Glomerular endothelial cell (primary cell): ENCODE data around the gene EPB41L4A. TPM values are rescaled to one million over a fixed set of nuclear protein-coding genes. Genes with fewer than 3 reads are reported as not detected.
"Not testable (repeated sequence)": the region's sequence is repeated elsewhere in the genome, so short reads cannot be mapped to it uniquely, and the experiment has no call there.

Source experiments
- DNase-seq: peaks from one replicate; pipeline ENCODE4 v3.0.0-alpha.2; 2011; ENCODE audit warnings: low read depth, low spot score; ENCODE audit errors: extremely low read depth
- total RNA-seq: library from RNA; depleted of rRNA; stranded (reverse); fragments of >200 nt; gene quantifications from 2 replicates; pipeline ENCODE4 v1.2.3, GENCODE V29; 2015

Gene EPB41L4A
- total RNA-seq, 1 donor from 2014 or later, result 33.8 TPM

- DNase-seq, result no peak
These were observed 155.6 kb downstream of the EPB41L4A start for GRCh38 chr5:112263469-112263868.

- DNase-seq, result no peak
These were observed 160.5 kb downstream of the EPB41L4A start for GRCh38 chr5:112258571-112258970.

GRCh38 chr5:112257976-112258375 is 161.1 kb downstream of the EPB41L4A start:
- no peak for DNase-seq

DNA sequence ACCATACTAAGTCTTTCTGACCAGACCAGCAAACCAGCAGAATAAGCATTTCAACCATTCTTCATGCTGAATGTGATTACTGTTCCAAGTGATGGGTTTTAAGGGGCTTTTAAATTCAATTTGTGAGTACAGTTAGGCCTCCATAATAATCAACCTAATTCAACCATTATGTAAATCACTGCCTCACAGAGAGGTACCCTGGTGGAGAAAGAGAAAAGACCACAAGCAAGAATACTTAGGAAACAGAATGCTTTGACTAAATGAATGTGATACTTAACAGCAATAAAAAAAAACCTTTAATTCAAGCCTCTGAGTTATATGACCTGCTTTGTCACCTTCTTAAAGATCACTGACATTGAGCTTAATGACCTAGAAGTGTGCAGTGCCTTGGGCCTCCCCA is 162.1 kb downstream of the EPB41L4A start:
- no peak for DNase-seq

DNA sequence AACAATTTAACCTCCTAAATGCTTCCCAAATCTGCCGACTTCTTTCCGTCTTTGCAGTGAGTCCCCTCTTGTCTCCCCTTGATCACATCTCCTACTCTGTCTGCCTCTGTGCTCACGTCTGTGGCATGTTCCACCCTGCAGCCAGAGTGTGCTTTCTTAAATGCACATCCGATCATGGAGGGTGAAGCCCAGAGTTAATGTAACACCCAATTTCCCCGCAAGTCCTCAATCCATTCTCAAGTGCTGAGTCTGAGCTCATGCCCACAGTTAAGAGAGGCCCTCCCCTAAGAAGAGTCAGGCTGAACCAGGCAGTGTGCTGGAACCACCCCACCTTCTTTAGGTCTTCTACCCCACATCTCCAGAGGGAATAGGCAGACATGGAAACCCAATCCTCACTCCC is 164.8 kb downstream of the EPB41L4A start:
- DNase-seq, result no peak

DNA sequence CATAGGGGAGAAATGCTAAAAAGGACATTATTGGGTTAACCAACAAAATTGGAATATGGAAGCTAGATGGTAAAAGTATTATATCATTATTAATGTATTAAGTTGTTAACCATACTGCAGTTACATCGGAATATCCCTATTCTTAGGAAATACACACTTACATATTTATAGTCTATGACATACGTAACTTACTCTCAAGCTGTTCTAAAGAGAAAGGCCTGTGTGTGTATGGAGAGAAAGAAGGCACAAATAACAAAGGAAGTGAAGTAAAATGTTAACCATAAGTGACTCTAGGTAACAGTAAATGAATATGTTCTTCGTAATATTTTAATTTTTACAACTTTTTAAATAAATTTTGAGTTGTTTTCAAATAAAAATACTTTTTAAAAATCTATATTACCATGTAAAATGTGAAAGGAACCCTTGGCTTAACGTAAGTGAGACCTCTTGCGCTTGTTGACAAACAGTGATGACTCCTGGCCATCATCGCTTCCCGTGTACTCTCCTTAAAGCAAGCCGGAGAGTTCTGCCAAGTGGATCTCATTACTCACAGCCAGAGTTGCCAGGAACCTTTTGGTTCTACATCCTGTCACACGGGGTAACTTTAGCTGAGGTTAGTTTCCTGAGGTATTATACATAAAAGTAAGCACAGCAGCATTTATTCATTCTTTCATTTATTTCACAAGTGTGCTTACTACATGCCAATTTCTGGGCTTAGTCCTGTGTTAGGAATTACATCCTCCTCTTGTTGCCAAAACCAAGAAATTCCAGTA is 165.4 kb downstream of the EPB41L4A start:
- peak; percentile 60 for DNase-seq

DNA sequence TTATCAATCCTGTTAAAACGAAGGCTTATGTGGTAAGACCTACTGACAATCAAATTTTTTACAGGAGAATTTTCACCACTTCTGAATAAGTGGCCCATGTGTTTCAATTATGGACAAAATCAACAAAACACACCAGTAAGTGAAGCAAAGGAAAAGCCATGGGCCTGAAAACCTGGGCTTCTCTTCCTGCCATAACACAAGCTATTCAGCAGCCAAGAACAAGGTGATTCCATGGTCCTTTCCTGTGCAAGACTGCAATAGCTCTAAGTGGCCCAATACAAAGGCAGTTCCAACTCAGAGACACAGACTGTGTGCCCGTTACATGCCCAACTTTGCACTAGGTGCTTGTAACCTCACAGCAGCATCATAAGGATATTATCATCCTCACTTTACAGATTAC is 168.5 kb downstream of the EPB41L4A start:
- no peak for DNase-seq

- no peak for DNase-seq
These were observed 170.5 kb downstream of the EPB41L4A start for GRCh38 chr5:112248623-112249022.

DNA sequence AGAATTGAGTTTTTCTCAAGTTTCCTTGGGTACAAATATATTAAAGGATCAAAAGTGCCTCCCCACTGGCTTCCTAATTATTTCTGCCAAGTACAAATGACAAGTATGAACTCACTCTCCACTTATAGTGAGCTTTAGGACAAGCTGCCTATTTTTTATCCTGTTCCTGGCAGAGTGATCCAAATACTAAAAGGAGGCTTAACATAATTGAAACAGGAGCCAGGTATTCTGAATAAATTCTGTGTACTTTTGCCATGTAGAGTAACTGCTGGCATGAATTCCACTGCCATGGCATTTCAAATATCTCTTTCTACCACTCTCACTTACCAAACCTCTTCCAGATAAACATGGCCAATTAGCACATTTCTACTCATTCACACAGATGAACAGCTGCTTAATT is 171.1 kb downstream of the EPB41L4A start:
- DNase-seq, result no peak

GRCh38 chr5:112245656-112246055 is 173.4 kb downstream of the EPB41L4A start:
- DNase-seq, result no peak

DNA sequence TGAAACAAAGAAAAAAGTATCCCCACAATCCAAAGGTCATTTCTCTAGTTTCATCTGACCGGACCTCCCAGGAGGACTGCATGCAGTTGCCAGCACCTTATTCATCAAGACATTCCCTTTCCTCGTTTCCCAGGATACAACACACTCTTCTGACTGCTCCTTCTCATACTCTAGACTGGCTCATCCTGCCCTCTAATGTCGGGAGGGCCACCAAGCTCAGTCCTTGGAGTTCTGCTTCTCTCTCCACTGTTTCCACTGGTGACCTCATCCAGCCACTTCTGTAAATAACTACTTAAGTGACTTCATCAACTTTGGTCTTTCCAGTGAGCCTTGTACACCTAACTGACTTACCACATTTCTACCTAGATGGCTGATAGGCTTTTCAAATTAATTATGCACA is 179.1 kb downstream of the EPB41L4A start:
- no peak for DNase-seq

GRCh38 chr5:112238473-112238872 is 180.6 kb downstream of the EPB41L4A start:
- DNase-seq, result no peak

DNA sequence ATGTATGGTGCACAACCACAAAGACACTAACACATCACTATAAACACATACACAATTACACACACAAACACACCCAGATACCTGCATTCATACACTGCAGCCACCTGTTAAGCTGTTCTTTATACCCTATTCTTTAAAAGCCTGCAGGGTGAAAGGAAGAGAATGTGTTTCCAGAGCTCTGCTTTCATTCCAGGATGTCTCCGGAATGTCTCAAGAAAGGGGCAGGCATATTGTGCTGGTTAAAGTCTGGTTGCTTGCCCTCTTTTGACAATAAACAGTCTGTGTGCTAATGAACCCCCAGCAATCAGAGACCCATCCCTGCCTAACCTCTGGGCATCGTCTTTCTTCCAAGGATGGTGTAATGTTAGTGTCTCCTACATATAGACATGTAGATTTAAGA is 181.6 kb downstream of the EPB41L4A start:
- DNase-seq, result no peak

GRCh38 chr5:112234000-112234399 is 185.1 kb downstream of the EPB41L4A start:
- no peak for DNase-seq

GRCh38 chr5:112232667-112233066 is 186.4 kb downstream of the EPB41L4A start:
- no peak for DNase-seq

- DNase-seq, result no peak
These were observed 188.5 kb downstream of the EPB41L4A start for GRCh38 chr5:112230606-112231005.

DNA sequence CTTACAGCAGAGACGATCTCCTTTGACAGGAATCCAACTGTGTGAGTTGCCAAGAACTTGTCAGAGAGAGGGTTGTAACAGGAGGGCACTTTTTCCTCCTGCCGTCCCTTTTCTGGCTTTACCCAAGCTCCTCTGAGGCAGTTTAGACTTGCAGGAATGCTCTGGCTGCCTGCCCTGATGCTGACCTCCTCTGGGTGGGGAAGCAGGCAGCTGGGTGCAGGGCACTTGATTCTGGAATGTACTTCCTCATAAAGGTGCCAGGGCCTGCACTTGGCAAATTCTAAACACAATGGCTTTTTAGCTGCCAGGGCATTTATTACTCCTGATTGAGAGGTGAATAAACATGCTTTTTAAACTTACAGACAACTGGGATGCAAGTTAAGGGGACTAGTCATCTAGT is 190.4 kb downstream of the EPB41L4A start:
- no peak for DNase-seq

- no peak for DNase-seq
These were observed 191.0 kb downstream of the EPB41L4A start for GRCh38 chr5:112227911-112228631.

DNA sequence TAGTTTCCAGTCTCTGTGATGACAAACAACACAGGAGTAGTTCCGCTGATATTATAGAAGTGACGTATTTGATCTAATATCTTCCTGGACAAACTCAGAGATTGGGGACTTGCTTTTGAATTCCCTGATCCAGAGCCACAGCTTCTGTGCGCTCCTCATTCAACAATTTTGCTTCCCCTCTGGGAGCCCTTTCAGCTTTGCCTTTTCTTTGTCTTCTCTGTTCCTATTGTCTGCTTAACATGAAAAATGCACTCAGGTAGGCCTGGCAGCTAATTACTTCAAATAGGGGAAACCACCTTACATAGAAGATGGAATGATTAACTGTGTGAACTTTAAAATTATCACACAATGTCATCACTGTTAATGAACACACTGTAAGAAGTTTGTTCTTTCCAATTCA is 192.9 kb downstream of the EPB41L4A start:
- DNase-seq, result no peak

DNA sequence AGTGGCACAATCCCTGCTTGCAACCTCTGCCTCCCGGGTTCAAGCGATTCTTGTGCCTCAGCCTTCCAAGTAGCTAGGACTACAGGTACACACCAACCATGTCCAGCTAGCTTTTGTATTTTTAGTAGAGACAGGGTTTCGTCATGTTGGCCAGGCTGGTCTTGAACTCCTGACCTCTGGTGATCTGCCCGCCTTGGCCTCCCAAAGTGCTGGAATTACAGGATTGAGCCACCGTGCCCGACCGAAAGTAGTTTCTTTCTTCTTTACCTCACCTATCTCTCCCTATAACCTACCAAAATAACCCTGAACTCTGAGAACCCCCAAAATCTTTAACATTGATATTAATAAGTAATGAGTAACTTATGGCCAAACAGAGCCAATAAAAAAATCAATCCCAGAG is 196.1 kb downstream of the EPB41L4A start:
- DNase-seq, result not testable (repeated sequence)

- no peak for DNase-seq
These were observed 197.9 kb downstream of the EPB41L4A start for GRCh38 chr5:112221128-112221527.

DNA sequence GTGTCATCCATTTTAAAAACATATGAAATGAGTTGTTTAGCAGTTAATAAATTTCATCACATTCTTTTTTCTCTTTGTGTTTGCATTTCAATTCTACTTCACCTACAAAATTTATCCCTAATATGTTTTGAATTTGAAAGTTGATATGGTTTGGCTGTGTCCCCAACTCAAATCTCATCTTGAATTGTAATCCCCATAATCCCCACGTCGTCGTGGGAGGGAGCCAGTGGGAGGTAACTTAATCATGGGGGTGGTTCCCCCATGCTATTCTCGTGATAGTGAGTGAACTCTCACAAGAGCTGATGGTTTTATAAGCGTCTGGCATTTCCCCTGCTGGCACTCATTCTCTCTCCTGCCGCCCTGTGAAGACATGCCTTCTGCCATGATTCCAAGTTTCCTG is 200.1 kb downstream of the EPB41L4A start:
- no peak for DNase-seq
